MM.1S (cell line): Measurements from ENCODE around the gene IER2.

Experiments
- DNase-seq: peaks from one replicate; pipeline ENCODE4 v3.0.0-alpha.2; 2015
- H2AFZ ChIP-seq: fragments of 300-600 bp; sonication (generic); 2 replicates; pipeline ENCODE4 v1.6.0; 2016; ENCODE audit warnings: antibody characterized with exemption, low read length
- H3F3A ChIP-seq: fragments of 300-600 bp; sonication (generic); 2 replicates; pipeline ENCODE4 v1.6.1; 2016; ENCODE audit warnings: mild to moderate bottlenecking, antibody characterized with exemption, low read length, moderate library complexity, mixed read lengths; ENCODE audit not compliant: insufficient read depth
- H3K27ac ChIP-seq: fragments of 300-600 bp; sonication (generic); 2 replicates; pipeline ENCODE4 v1.5.1; 2016; ENCODE audit warnings: mild to moderate bottlenecking, low read length
- H3K27me3 ChIP-seq: fragments of 300-600 bp; sonication (generic); replicated peaks from 2 replicates; pipeline ENCODE4 v1.6.0; 2016; ENCODE audit warnings: low read length; ENCODE audit not compliant: insufficient read depth
- H3K36me3 ChIP-seq: fragments of 300-600 bp; sonication (generic); replicated peaks from 2 replicates; pipeline ENCODE4 v1.6.1; 2016; ENCODE audit warnings: mild to moderate bottlenecking, low read length, mixed read lengths; ENCODE audit not compliant: insufficient read depth
- H3K4me1 ChIP-seq: fragments of 300-600 bp; sonication (generic); 2 replicates; pipeline ENCODE4 v1.6.1; 2016; ENCODE audit warnings: low read length, mixed read lengths
- H3K4me2 ChIP-seq: fragments of 300-600 bp; sonication (generic); 2 replicates; pipeline ENCODE4 v1.6.0; 2016; ENCODE audit warnings: low read depth, low read length
- H3K4me3 ChIP-seq: fragments of 300-600 bp; sonication (generic); 2 replicates; pipeline ENCODE4 v1.5.1; 2016; ENCODE audit warnings: low read length, mixed read lengths
- H3K79me2 ChIP-seq: fragments of 300-600 bp; sonication (generic); 2 replicates; pipeline ENCODE4 v1.6.1; 2016; ENCODE audit warnings: mixed run types, low read length, mixed read lengths
- H3K9ac ChIP-seq: fragments of 300-600 bp; sonication (generic); 2 replicates; pipeline ENCODE4 v1.6.1; 2016; ENCODE audit warnings: low read length, mixed read lengths
- H3K9me2 ChIP-seq: fragments of 300-600 bp; sonication (generic); replicated peaks from 2 replicates; pipeline ENCODE4 v1.6.1; 2016; ENCODE audit warnings: mild to moderate bottlenecking, low read length, mixed read lengths; ENCODE audit not compliant: insufficient read depth
- H3K9me3 ChIP-seq: fragments of 300-600 bp; sonication (generic); replicated peaks from 2 replicates; pipeline ENCODE4 v1.6.1; 2016; ENCODE audit warnings: mild to moderate bottlenecking, low read length, mixed read lengths; ENCODE audit not compliant: insufficient read depth
- H4K20me1 ChIP-seq: fragments of 300-600 bp; sonication (generic); 2 replicates; pipeline ENCODE4 v1.6.1; 2016; ENCODE audit warnings: mild to moderate bottlenecking, low read length, moderate library complexity, mixed read lengths; ENCODE audit not compliant: insufficient read depth
- EZH2 ChIP-seq: fragments of 300-600 bp; sonication (generic); optimal IDR thresholded peaks from 2 replicates; pipeline ENCODE3; 2017; ENCODE audit warnings: low read depth, mild to moderate bottlenecking, antibody characterized with exemption, low read length, mixed read lengths
- EZH2phosphoT487 ChIP-seq: fragments of 300-600 bp; sonication (generic); IDR thresholded peaks from 2 replicates; pipeline ENCODE4 v1.6.1; 2018; ENCODE audit warnings: antibody characterized with exemption, low read length
- TF ChIP-seq, protein P1 (sequence below): fragments of 300-600 bp; sonication (generic); IDR thresholded peaks from 2 replicates; pipeline ENCODE4 v1.5.1; 2016; ENCODE audit warnings: antibody characterized with exemption, low read length, mixed read lengths

IER2 gene

DNA sequence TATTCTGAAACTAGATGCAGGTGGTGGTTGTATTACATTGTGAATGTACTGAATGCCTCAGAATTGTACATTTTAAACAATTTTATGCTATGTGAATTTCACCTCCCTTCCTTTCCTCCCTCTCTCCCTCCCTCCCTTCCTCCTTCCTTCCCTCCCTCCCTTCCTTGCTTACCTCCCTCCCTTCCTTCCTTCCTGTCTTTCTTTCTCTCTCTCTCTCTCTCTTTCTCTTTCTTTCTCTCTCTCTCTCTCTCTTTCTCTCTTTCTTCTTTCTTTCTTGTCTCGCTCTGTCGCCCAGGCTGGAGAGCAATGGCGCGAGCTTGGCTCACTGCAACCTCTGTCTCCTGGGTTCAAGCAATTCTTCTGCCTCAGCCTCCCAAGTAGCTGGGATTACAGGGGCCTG, 37.2 kb downstream of the IER2 start:
- H3K36me3 ChIP-seq, result no peaks in the 10 kb centered on the region
- no peaks in the 10 kb centered on the region for H3K4me1 ChIP-seq
- H3K4me2 ChIP-seq, result no peak overlapping the region
- no peak for DNase-seq
- no peak overlapping the region for H3K27ac ChIP-seq
- H3K9me3 ChIP-seq, result no peaks in the 10 kb centered on the region
- no peak overlapping the region for H3K4me3 ChIP-seq
- no peaks in the 10 kb centered on the region for H4K20me1 ChIP-seq
- H3K9ac ChIP-seq, result no peak overlapping the region
- no peaks in the 10 kb centered on the region for H3K9me2 ChIP-seq
- H2AFZ ChIP-seq, result no peak overlapping the region
- H3K79me2 ChIP-seq, result no peaks in the 10 kb centered on the region
- H3K27me3 ChIP-seq, result peaks cover 62% of the 10 kb centered on the region
- H3F3A ChIP-seq, result no peaks in the 10 kb centered on the region
- TF ChIP-seq, protein P1, sequence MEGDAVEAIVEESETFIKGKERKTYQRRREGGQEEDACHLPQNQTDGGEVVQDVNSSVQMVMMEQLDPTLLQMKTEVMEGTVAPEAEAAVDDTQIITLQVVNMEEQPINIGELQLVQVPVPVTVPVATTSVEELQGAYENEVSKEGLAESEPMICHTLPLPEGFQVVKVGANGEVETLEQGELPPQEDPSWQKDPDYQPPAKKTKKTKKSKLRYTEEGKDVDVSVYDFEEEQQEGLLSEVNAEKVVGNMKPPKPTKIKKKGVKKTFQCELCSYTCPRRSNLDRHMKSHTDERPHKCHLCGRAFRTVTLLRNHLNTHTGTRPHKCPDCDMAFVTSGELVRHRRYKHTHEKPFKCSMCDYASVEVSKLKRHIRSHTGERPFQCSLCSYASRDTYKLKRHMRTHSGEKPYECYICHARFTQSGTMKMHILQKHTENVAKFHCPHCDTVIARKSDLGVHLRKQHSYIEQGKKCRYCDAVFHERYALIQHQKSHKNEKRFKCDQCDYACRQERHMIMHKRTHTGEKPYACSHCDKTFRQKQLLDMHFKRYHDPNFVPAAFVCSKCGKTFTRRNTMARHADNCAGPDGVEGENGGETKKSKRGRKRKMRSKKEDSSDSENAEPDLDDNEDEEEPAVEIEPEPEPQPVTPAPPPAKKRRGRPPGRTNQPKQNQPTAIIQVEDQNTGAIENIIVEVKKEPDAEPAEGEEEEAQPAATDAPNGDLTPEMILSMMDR, result no peak
- TF ChIP-seq EZH2phosphoT487 (no peak), EZH2 (no peak)

DNA sequence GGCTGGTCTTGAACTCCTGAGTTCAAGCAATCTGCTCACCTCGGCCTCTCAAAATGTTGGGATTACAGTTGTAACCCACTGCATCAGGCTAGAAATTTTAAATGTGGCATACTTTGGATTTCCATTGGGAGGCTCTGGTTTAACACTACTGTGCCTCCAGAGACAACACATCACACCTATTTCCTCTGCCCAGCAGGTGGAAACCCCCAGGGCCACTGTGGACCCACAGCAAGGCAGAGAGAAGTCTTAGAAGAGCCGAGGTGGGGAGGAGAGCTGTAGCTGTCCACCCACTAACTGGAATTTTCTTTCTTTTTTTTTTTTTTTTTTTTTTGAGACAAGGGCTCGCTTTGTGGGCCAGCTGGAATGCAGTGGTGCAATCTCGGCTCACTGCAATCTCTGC, 39.4 kb downstream of the IER2 start:
- Histone ChIP-seq H3K9ac (no peak overlapping the region), H3K27me3 (peaks cover 67% of the 10 kb centered on the region), H3K9me3 (no peaks in the 10 kb centered on the region), H2AFZ (no peak overlapping the region), H3K4me3 (no peak overlapping the region), H3K4me2 (no peak overlapping the region), H4K20me1 (no peaks in the 10 kb centered on the region), H3K36me3 (no peaks in the 10 kb centered on the region), H3K27ac (no peak overlapping the region), H3K9me2 (no peaks in the 10 kb centered on the region), H3K4me1 (no peaks in the 10 kb centered on the region), H3K79me2 (no peaks in the 10 kb centered on the region), H3F3A (no peaks in the 10 kb centered on the region)
- TF ChIP-seq, protein P1, result no peak
- TF ChIP-seq EZH2phosphoT487, result no peak
- no peak for TF ChIP-seq EZH2
- DNase-seq, result no peak

DNA sequence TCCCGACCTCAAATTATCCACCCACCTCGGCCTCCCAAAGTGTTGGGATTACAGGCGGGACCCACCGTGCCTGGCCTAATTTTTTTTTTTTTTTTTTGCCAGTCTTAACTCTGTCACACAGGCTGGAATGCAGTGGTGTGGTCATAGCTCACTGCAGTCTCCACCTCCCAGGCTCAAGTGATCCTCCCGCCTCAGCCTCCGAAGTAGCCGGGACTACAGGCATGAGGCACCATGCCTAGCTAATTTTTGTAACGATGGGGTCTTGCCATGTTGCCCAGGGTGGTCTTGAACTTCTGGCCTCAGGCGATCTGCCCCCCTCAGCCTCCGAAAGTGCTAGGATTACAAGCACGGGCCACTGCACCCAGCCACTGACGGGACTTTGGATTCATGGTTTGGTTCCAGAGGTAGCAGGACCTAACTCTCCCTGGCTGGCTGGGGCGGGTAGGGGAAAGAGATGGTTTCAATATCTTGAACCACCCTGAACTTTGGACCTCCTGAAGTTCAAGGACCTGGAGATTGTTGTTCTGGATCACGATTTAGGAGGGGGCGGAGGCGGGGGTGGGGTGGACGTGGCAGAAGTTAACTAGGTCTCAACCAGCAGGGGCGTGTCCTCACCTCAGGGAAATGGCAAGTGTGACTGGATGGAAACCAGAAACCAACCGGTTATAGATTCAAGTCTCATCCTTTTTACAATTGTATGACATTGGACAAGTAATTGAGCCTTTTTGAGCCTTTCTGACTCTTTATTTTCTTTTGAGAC, 40.8 kb downstream of the IER2 start:
- Histone ChIP-seq H3K9me3 (no peaks in the 10 kb centered on the region), H3K4me1 (no peaks in the 10 kb centered on the region), H3K9me2 (no peaks in the 10 kb centered on the region), H3K79me2 (no peaks in the 10 kb centered on the region), H3F3A (no peaks in the 10 kb centered on the region), H2AFZ (no peak overlapping the region), H3K27me3 (peaks cover 72% of the 10 kb centered on the region), H3K4me3 (no peak overlapping the region), H3K4me2 (no peak overlapping the region), H4K20me1 (no peaks in the 10 kb centered on the region), H3K27ac (no peak overlapping the region), H3K9ac (no peak overlapping the region), H3K36me3 (no peaks in the 10 kb centered on the region)
- no peak for DNase-seq
- TF ChIP-seq, protein P1, result no peak
- no peak for TF ChIP-seq EZH2phosphoT487
- TF ChIP-seq EZH2, result no peak
